Motor neuron (in vitro differentiated cells): ENCODE results near the gene TNNT1. TPM values are rescaled to one million over a fixed set of nuclear protein-coding genes. Genes with fewer than 3 reads are reported as not detected.
"Not testable (repeated sequence)": the region's sequence is repeated elsewhere in the genome, so short reads cannot be mapped to it uniquely, and the experiment has no call there.

ENCODE experiments used
- ATAC-seq, 8 experiments: fragments of 200-7000 bp; cut with Tn5 transposase; replicated peaks in 6 of 8; 2 replicates each; pipeline ENCODE4 v1.8.0; 2021; ENCODE audit warnings: mild to moderate bottlenecking in 8 of 8, moderate library complexity in 8 of 8
- H3K27ac ChIP-seq, 2 donors: fragments of 250-450 bp; sonication (Bioruptor Pico); 2 replicates each; pipeline ENCODE4 v1.9.0; 2021; ENCODE audit warnings: antibody characterized with exemption in 2 of 2, mild to moderate bottlenecking in 2 of 2, moderate library complexity in 1 of 2
- H3K4me1 ChIP-seq, 2 donors: fragments of 250-450 bp; sonication (Bioruptor Pico); replicated peaks in 1 of 2; 2 replicates each; pipeline ENCODE4 v1.6.1; 2021; ENCODE audit warnings: antibody characterized with exemption in 2 of 2, mild to moderate bottlenecking in 2 of 2, moderate library complexity in 1 of 2
- H3K4me3 ChIP-seq, 5 donors: fragments of 250-450 bp; sonication (Bioruptor Pico); 2 replicates each; pipeline ENCODE4 v1.9.0; 2021; ENCODE audit warnings: antibody characterized with exemption in 5 of 5, mild to moderate bottlenecking in 5 of 5, moderate library complexity in 4 of 5
- WGBS, 10 experiments: fragments of 450-650 bp; shearing (Covaris generic); methylation state at CpG; one replicate each; pipeline ENCODE4 v1.0.0; 2022; 5-methylcytosine and 5-hydroxymethylcytosine counted together
- in situ Hi-C, 9 experiments: fragments of 400-800 bp; cut with MboI; loops; one replicate each; pipeline ENCODE4 v1.15.0; 2021; ENCODE audit warnings: low sequenced_read_pairs in 9 of 9, low pct_unique_long_range_greater_than_20kb in 2 of 9; ENCODE audit not compliant: unreplicated experiment in 9 of 9
- total RNA-seq, 8 experiments: library from RNA; unstranded; fragments of 300-600 nt; gene quantifications; 2 replicates each; pipeline versions ENCODE4 v1.2.3 to v1.2.4, GENCODE V29; 2022

TNNT1 gene
- total RNA-seq, 8 experiments from 2014 or later: 1.2 to 36.8 (median 3.9) TPM

- ATAC-seq: no peak
- H3K4me3 ChIP-seq: no peak overlapping the region
- H3K27ac ChIP-seq: no peak overlapping the region
- in situ Hi-C loops: no loop called here
- WGBS, 10 experiments: 0 to 40% (median 11%) methylated on average over 1 to 2 of the region's 2 CpGs; no CpG with 5 or more reads in 6 of the 10 experiments
- peaks cover 22 to 23% of the 10 kb centered on the region in 2 donors for H3K4me1 ChIP-seq
Measured at GRCh38 chr19:55176076-55176475, 27.1 kb upstream of the TNNT1 start.

GRCh38 chr19:55175117-55175867 lies 26.3 kb upstream of the TNNT1 start:
- Histone ChIP-seq H3K4me3 (no peak overlapping the region), H3K4me1 (peaks cover 20% of the 10 kb centered on the region in 2 donors), H3K27ac (no peak overlapping the region)
- peak in 2 of 8 experiments; percentile 4 to 7 for ATAC-seq
- 52 to 98% (median 73%) methylated on average over 2 to 11 of the region's 43 CpGs; no CpG with 5 or more reads in 3 of the 10 experiments for WGBS, 10 experiments
- in situ Hi-C loops: no loop called here

GRCh38 chr19:55174425-55175116 lies 25.6 kb upstream of the TNNT1 start:
- 35 to 82% (median 63%) methylated on average over 2 to 4 of the region's 21 CpGs; no CpG with 5 or more reads in 4 of the 10 experiments for WGBS, 10 experiments
- in situ Hi-C loops: no loop called here
- peaks cover 17 to 18% of the 10 kb centered on the region in 2 donors for H3K4me1 ChIP-seq
- ATAC-seq: no peak
- peak overlapping the region in 2 of 5 donors; percentile 11 to 28 for H3K4me3 ChIP-seq
- H3K27ac ChIP-seq: no peak overlapping the region

- Histone ChIP-seq H3K27ac (peak overlapping the region in 1 of 2 donors; percentile 32), H3K4me1 (peaks cover 17 to 18% of the 10 kb centered on the region in 2 donors), H3K4me3 (peak overlapping the region in 4 of 5 donors; percentile 17 to 32 (median 23))
- WGBS, 10 experiments: no CpG with 5 or more reads among the region's 37 CpGs
- in situ Hi-C loops: no loop called here
- peak; percentile 45 to 77 (median 58) for ATAC-seq
Measured at GRCh38 chr19:55173714-55174409, 24.9 kb upstream of the TNNT1 start.

- WGBS, 10 experiments: no CpG with 5 or more reads among the region's 32 CpGs
- peak in 3 of 8 experiments; percentile 1 to 8 (median 8) for ATAC-seq
- peaks cover 14 to 15% of the 10 kb centered on the region in 2 donors for H3K4me1 ChIP-seq
- in situ Hi-C loops: no loop called here
- H3K27ac ChIP-seq: peak overlapping the region in 1 of 2 donors; percentile 32
- peak overlapping the region in 4 of 5 donors; percentile 17 to 32 (median 23) for H3K4me3 ChIP-seq
Measured at GRCh38 chr19:55173186-55173713, 24.2 kb upstream of the TNNT1 start.

- H3K4me3 ChIP-seq: peak overlapping the region in 1 of 5 donors; percentile 28
- H3K27ac ChIP-seq: no peak overlapping the region
- in situ Hi-C loops: no loop called here
- peak; percentile 7 to 52 (median 20) for ATAC-seq
- WGBS, 10 experiments: 0 to 71% (median 19%) methylated on average over 1 to 5 of the region's 12 CpGs; no CpG with 5 or more reads in 1 of the 10 experiments
- H3K4me1 ChIP-seq: peaks cover 13 to 14% of the 10 kb centered on the region in 2 donors
Measured at GRCh38 chr19:55172741-55173140, 23.7 kb upstream of the TNNT1 start.

GRCh38 chr19:55172318-55172717 lies 23.3 kb upstream of the TNNT1 start:
- in situ Hi-C loops, H3K4me3 ChIP-seq, H3K27ac ChIP-seq, ATAC-seq: not testable (repeated sequence)
- WGBS, 10 experiments: 25 to 83% (median 56%) methylated on average over 1 to 9 of the region's 9 CpGs
- peaks cover 13 to 14% of the 10 kb centered on the region in 2 donors for H3K4me1 ChIP-seq

- Histone ChIP-seq H3K27ac (no peak overlapping the region), H3K4me1 (peaks cover 13 to 14% of the 10 kb centered on the region in 2 donors), H3K4me3 (no peak overlapping the region)
- no peak for ATAC-seq
- in situ Hi-C loops: no loop called here
- 41 to 100% (median 72%) methylated on average over 2 to 5 of the region's 5 CpGs for WGBS, 10 experiments
Measured at GRCh38 chr19:55171440-55171839, 22.4 kb upstream of the TNNT1 start.

GRCh38 chr19:55169136-55169535 lies 20.1 kb upstream of the TNNT1 start:
- H3K4me1 ChIP-seq: peaks cover 5 to 11% of the 10 kb centered on the region in 2 donors
- no peak overlapping the region for H3K4me3 ChIP-seq
- 20 to 75% (median 52%) methylated on average over 1 to 4 of the region's 4 CpGs; no CpG with 5 or more reads in 4 of the 10 experiments for WGBS, 10 experiments
- no peak for ATAC-seq
- no peak overlapping the region for H3K27ac ChIP-seq
- in situ Hi-C loops: no loop called here

GRCh38 chr19:55166530-55167268 lies 17.7 kb upstream of the TNNT1 start, which contains the start of gene DNAAF3:
TSS of gene DNAAF3 (minus strand) at chr19:55166613. CDS start at chr19:55166413, 200 bp downstream.
- in situ Hi-C loops: no loop called here
- ATAC-seq: peak; percentile 95 to 99 (median 97)
- Histone ChIP-seq H3K27ac (peak within 1 kb of the TSS in 1 of 2 donors; percentile 66), H3K4me3 (peak within 1 kb of the TSS; percentile 26 to 41 (median 34)), H3K4me1 (no peaks in the 10 kb centered on the region)
- 0 to 16% (median 0%) methylated on average over 1 to 14 of the region's 33 CpGs; no CpG with 5 or more reads in 2 of the 10 experiments for WGBS, 10 experiments

- no peak overlapping the region for H3K27ac ChIP-seq
- ATAC-seq: peak; percentile 51 to 82 (median 62)
- 0 to 40% (median 0%) methylated on average over 1 to 11 of the region's 34 CpGs; no CpG with 5 or more reads in 4 of the 10 experiments for WGBS, 10 experiments
Measured at GRCh38 chr19:55165952-55166529, 17.0 kb upstream of the TNNT1 start.

More at GRCh38 chr19:55165952-55166529, 17.0 kb upstream of the TNNT1 start:
- in situ Hi-C loops: no loop called here
- no peaks in the 10 kb centered on the region for H3K4me1 ChIP-seq
- peak overlapping the region; percentile 7 to 41 (median 30) for H3K4me3 ChIP-seq
